Sigmoid colon (tissue), 7 donors: ENCODE data around the gene PIAS1. TPM values are rescaled to one million over a fixed set of nuclear protein-coding genes. Genes with fewer than 3 reads are reported as not detected.

Experiments
- DNase-seq: peaks from one replicate; pipeline ENCODE4 v3.0.0-alpha.2; 2019
- H3K27ac ChIP-seq, 4 donors: fragments of 200-600 bp; sonication (generic); one replicate each; pipeline ENCODE4 v1.5.1; 2016 to 2019; ENCODE audit warnings: mild to moderate bottlenecking in 1 of 4
- H3K27me3 ChIP-seq, 3 donors: fragments of 200-600 bp; sonication (generic); one replicate each; pipeline ENCODE4 v1.5.1; 2019; ENCODE audit warnings: mild to moderate bottlenecking in 1 of 3
- H3K36me3 ChIP-seq, 4 donors: fragments of 200-600 bp; sonication (generic); one replicate each; pipeline ENCODE4 v1.5.1; 2016 to 2019
- H3K4me1 ChIP-seq, 4 donors: fragments of 200-600 bp; sonication (generic); one replicate each; pipeline ENCODE4 v1.5.1; 2017 to 2019
- H3K4me3 ChIP-seq, 4 donors: fragments of 200-600 bp; sonication (generic); one replicate each; pipeline ENCODE4 v1.5.1; 2017 to 2019; ENCODE audit warnings: mild to moderate bottlenecking in 2 of 4, moderate library complexity in 1 of 4
- H3K9me3 ChIP-seq, 4 donors: fragments of 200-600 bp in 3 of 4; sonication (generic) in 3 of 4; one replicate each; pipeline versions ENCODE4 v1.5.1 to v1.6.1; 2013 to 2019
- EP300 ChIP-seq, 4 donors: sonication (generic); formaldehyde crosslinking; IDR thresholded peaks; one replicate each; pipeline ENCODE4 v1.6.1; 2017; ENCODE audit warnings: antibody characterized with exemption in 4 of 4
- POLR2A ChIP-seq, 2 donors: fragments of 450-650 bp; IDR thresholded peaks; one replicate each; pipeline ENCODE4 v1.6.1; 2016; ENCODE audit warnings: antibody characterized with exemption in 2 of 2, mild to moderate bottlenecking in 2 of 2, moderate library complexity in 2 of 2
- POLR2AphosphoS5 ChIP-seq, 4 donors: sonication (generic); formaldehyde crosslinking; IDR thresholded peaks; one replicate each; pipeline ENCODE4 v1.6.1; 2017; ENCODE audit warnings: antibody characterized with exemption in 4 of 4
- WGBS, 2 donors: extraction: QIAGEN DNeasy Blood & Tissue Kit; methylation state at CpG; one replicate each; pipeline ENCODE4 v1.1.7; 2013; 5-methylcytosine and 5-hydroxymethylcytosine counted together
- intact Hi-C: fragments of 100-400 bp; cut with DNase I; formaldehyde crosslinking; loops from one replicate; pipeline ENCODE4 v1.15.1; 2023
- polyA plus RNA-seq, 3 donors: library from polyadenylated mRNA; stranded (reverse); fragments of 200-250 nt; gene quantifications; one replicate each; pipeline ENCODE4 v1.2.3, GENCODE V29; 2013
- total RNA-seq, 4 donors: library from RNA; depleted of rRNA; stranded (reverse); fragments of >200 nt; gene quantifications; one replicate each; pipeline ENCODE4 v1.1.0, GENCODE V29; 2016
- TF ChIP-seq, protein P1 (sequence below), 4 experiments: fragments of 450-650 bp in 3 of 4; fragments of 200-600 bp in 1 of 4; IDR thresholded peaks; one replicate each; pipeline ENCODE4 v1.5.1; 2016 to 2019; ENCODE audit warnings: antibody characterized with exemption in 4 of 4, mild to moderate bottlenecking in 3 of 4, moderate library complexity in 2 of 4
- donor health status: healthy with polysubstance abuse.
- donor health status: Bipolar disorder and iron deficiency.
- donor health status: healthy.

The PIAS1 gene
- total and polyA plus RNA-seq, 7 donors: 7.2 to 75.4 (median 55.9) TPM

DNA sequence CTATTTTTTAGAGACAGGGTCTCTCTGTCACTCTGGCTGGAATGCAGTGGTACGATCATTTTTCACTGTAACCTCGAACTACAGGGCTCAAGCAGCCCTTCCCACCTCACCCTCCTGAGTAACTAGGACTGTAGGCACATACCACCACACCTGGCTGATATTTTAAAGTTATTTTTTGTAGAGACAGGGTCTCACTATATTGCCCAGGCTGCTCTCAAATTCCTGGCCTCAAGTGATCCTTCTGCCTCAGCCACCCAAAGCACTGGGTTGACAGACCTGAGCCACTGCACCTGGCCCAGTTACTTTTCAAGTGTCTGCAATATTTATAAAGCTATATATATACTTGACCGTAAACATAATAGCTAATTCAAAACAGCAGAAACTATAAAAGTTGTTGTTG is 75.0 kb downstream of the PIAS1 start:
- intact Hi-C loops: no loop called here
- Histone ChIP-seq H3K9me3 (no peaks in the 10 kb centered on the region), H3K36me3 (no peaks in the 10 kb centered on the region), H3K27ac (no peak overlapping the region), H3K27me3 (no peaks in the 10 kb centered on the region), H3K4me1 (peaks cover 0 to 32% (median 13%) of the 10 kb centered on the region in 4 donors), H3K4me3 (no peak overlapping the region)
- no peak for DNase-seq
- TF ChIP-seq, protein P1, sequence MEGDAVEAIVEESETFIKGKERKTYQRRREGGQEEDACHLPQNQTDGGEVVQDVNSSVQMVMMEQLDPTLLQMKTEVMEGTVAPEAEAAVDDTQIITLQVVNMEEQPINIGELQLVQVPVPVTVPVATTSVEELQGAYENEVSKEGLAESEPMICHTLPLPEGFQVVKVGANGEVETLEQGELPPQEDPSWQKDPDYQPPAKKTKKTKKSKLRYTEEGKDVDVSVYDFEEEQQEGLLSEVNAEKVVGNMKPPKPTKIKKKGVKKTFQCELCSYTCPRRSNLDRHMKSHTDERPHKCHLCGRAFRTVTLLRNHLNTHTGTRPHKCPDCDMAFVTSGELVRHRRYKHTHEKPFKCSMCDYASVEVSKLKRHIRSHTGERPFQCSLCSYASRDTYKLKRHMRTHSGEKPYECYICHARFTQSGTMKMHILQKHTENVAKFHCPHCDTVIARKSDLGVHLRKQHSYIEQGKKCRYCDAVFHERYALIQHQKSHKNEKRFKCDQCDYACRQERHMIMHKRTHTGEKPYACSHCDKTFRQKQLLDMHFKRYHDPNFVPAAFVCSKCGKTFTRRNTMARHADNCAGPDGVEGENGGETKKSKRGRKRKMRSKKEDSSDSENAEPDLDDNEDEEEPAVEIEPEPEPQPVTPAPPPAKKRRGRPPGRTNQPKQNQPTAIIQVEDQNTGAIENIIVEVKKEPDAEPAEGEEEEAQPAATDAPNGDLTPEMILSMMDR (IDR thresholded peaks at IDR 0.05): no peak
- no peak for TF ChIP-seq POLR2AphosphoS5 (IDR thresholded peaks at IDR 0.05)
- TF ChIP-seq EP300 (IDR thresholded peaks at IDR 0.05): no peak
- no peak for TF ChIP-seq POLR2A (IDR thresholded peaks at IDR 0.05)
- WGBS, 2 donors: 81 to 89% methylated on average over 3 of the region's 3 CpGs

DNA sequence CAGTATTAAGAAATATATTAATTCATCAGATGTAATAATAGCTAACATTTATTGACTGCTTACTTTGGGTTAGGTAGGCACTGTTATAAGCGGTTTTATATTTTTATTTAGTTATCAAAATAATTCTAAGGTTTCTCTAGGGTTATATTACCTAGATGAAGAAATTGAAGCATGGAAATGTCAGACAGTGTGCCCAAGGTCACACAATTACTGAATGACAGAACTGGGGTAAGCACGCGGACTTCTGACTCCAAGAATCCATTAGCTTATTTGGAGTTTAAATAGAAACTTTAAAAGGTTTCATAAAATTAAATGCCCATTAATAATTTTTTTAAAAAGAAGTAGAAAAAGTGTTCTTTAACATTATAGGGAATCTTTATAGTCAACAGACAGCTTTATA is 76.7 kb downstream of the PIAS1 start:
- WGBS, 2 donors: 96% methylated on average over 3 of the region's 3 CpGs
- Histone ChIP-seq H3K4me1 (peaks cover 0 to 32% (median 13%) of the 10 kb centered on the region in 4 donors), H3K36me3 (no peaks in the 10 kb centered on the region), H3K9me3 (no peaks in the 10 kb centered on the region), H3K4me3 (no peak overlapping the region), H3K27ac (no peak overlapping the region), H3K27me3 (no peaks in the 10 kb centered on the region)
- intact Hi-C loops: no loop called here
- TF ChIP-seq EP300 (IDR thresholded peaks at IDR 0.05): no peak
- TF ChIP-seq POLR2A (IDR thresholded peaks at IDR 0.05): no peak
- TF ChIP-seq, protein P1 (IDR thresholded peaks at IDR 0.05): no peak
- no peak for TF ChIP-seq POLR2AphosphoS5 (IDR thresholded peaks at IDR 0.05)
- no peak for DNase-seq

DNA sequence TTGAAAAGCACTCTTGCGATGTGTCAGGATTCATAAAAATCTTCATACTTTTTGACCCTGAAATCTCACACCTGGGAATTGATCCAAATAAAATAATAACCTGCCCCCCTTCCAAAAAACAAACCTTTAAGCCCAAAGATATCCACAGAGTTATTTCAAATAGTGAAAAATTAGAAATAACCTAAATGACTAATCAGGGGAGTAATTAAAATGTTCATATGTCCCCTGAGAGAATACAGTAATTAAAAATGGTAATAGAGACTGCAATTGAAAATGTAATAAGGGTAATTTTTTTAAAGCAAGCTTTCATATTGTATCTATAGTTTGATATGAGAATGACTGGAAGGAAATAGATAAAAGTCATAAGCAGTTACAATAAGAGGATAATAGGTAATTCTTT is 83.0 kb downstream of the PIAS1 start:
- no peaks in the 10 kb centered on the region for H3K27me3 ChIP-seq
- peaks cover 0 to 9% (median 0%) of the 10 kb centered on the region in 4 donors for H3K4me1 ChIP-seq
- TF ChIP-seq POLR2AphosphoS5 (IDR thresholded peaks at IDR 0.05) (no peak), EP300 (IDR thresholded peaks at IDR 0.05) (no peak), POLR2A (IDR thresholded peaks at IDR 0.05) (no peak)
- TF ChIP-seq, protein P1 (IDR thresholded peaks at IDR 0.05): no peak
- H3K9me3 ChIP-seq: no peaks in the 10 kb centered on the region
- intact Hi-C loops: no loop called here
- H3K36me3 ChIP-seq: peaks cover 0 to 2% (median 0%) of the 10 kb centered on the region in 4 donors
- DNase-seq: no peak
- WGBS, 2 donors: 98% methylated on average over 1 of the region's 1 CpG
- H3K4me3 ChIP-seq: no peak overlapping the region
- no peak overlapping the region for H3K27ac ChIP-seq

DNA sequence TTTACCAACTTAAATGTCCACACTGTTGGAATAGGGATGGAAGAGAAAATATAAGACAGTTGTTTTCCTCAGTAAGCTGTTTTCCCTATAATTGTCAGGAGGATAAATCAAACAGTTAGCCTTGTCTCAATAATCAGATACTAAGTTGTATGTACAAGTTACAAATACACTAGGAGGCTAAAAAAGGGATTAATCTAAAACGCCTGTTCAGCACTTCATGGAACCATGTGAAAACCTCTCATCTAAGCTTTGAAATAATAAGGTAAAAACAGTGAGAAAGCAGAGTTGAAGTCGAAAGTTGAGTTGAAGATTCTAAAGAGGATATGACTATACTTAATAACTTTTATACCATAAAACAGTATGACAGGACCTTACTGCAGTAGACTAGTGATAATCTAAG is 89.0 kb downstream of the PIAS1 start:
- no peaks in the 10 kb centered on the region for H3K4me1 ChIP-seq
- no peak overlapping the region for H3K4me3 ChIP-seq
- H3K36me3 ChIP-seq: peaks cover 0 to 44% (median 0%) of the 10 kb centered on the region in 4 donors
- no peak for DNase-seq
- H3K9me3 ChIP-seq: no peaks in the 10 kb centered on the region
- no peak overlapping the region for H3K27ac ChIP-seq
- WGBS, 2 donors: 91 to 93% methylated on average over 2 of the region's 2 CpGs
- TF ChIP-seq EP300 (IDR thresholded peaks at IDR 0.05) (no peak), POLR2A (IDR thresholded peaks at IDR 0.05) (no peak)
- no peaks in the 10 kb centered on the region for H3K27me3 ChIP-seq
- intact Hi-C loops: loop anchor here (5.0 kb wide), 1 partner anchor 76 kb away; no protein-coding TSS in a partner anchor

DNA sequence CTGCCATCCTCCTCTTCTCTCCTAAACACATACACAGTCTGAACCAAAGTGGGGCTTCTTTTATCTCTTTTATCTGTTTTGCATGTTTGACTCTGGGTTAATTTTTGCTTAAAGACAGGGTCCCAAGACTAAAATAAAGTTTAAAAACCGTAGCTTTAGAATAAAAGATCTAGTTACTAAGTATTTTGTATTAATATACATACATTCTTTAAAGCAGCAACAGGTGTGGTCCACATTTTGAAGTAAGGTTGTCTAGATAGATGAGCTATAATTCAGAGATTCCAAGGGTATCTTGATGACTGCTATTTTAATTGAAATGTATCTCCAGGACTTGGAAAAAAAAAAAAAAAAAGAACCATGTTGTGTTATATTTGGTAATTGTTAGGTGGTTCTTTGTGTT is 89.7 kb downstream of the PIAS1 start:
- no peak overlapping the region for H3K27ac ChIP-seq
- no peaks in the 10 kb centered on the region for H3K9me3 ChIP-seq
- WGBS, 2 donors: 85 to 90% methylated on average over 1 of the region's 1 CpG
- no peaks in the 10 kb centered on the region for H3K27me3 ChIP-seq
- DNase-seq: no peak
- peaks cover 0 to 45% (median 0%) of the 10 kb centered on the region in 4 donors for H3K36me3 ChIP-seq
- no peak for TF ChIP-seq POLR2AphosphoS5 (IDR thresholded peaks at IDR 0.05)
- no peak for TF ChIP-seq EP300 (IDR thresholded peaks at IDR 0.05)
- TF ChIP-seq, protein P1 (IDR thresholded peaks at IDR 0.05): no peak
- H3K4me3 ChIP-seq: no peak overlapping the region
- H3K4me1 ChIP-seq: no peaks in the 10 kb centered on the region
- intact Hi-C loops: loop anchor here (5.0 kb wide), 1 partner anchor 76 kb away; no protein-coding TSS in a partner anchor
